CD4-positive, alpha-beta T cell treated with Interleukin-6 for 4 hours (primary cell): Measurements from ENCODE around the gene PLCB1.

Source experiments
- DNase-seq: peaks from one replicate; pipeline ENCODE4 v3.0.0-alpha.2; 2020; ENCODE audit warnings: mixed read lengths

The PLCB1 gene

DNA sequence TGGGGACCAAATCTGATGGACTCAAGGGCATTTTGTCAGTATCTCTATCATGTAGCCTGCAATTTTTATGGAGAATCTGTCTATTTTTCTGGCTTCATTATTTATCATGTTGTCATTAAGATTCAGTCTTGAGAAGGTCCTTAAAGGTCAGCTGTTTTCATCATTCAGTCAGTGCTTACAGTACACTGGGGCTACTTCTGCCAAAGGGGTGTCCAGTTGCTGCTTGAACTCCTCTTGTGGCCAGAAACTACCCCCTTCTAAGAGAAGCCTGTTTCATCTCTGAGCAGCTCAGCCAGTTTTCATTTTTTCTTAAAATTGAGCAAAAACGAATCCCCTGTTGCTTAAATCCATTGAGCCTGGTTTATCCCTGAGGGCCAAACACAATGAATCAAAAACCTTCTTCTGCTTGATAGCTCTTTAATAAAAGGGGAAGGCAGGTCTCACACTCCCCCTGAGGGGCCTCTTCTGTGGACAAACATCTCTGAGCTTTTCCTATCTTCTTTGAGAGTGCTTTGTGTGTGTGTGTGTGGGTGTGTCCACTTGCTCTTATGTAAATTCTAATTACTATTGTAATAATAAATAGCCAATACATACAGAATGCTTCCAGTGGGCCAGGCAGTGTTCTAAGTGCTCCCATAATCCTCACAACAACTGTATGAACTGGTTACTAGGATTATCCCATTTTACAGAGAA, 172.2 kb downstream of the PLCB1 start:
- no peak for DNase-seq

- peak; percentile 76 for DNase-seq
Observed at GRCh38 chr20:8305449-8305978, 173.4 kb downstream of the PLCB1 start.

DNA sequence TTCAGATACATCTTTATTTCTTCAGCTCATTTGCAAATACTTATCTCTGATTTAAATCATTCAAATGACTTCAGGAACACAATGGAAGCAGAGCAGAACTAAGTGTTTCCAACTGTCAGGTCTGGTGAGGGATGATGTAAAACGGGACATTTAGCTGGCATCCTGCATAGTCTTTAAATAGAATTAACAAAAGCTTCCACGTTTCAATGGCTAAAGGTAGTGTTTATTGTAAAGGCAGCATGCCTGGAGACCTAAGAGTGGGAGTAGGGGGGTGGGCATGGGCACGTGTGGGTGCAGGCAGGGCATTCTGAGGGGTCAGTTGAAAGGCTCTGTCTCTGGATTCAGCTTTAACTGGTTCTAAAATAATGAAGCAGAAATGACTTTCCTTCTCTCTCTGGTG, 174.9 kb downstream of the PLCB1 start:
- DNase-seq, result no peak

DNA sequence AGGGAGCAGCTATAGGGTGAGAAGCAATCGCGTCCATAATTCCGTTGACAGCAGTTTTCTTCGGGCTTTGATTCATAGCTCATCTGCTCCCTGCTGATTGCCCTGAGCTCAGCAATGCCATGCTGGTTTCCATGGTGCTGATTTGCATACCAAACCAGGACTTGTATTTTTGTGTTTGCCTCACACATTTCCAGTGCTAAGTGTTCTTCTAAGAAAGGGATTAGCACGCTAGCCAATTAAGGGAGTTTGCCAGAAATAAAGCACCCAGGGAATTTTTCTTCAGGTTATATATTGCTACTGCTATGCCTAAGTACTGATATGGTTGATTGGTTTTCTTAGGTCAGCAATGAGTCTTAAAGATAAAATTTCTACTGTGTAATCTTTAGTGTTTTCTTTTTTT, 177.6 kb downstream of the PLCB1 start:
- DNase-seq, result no peak

- DNase-seq, result no peak
Observed at GRCh38 chr20:8310618-8311017, 178.6 kb downstream of the PLCB1 start.

DNA sequence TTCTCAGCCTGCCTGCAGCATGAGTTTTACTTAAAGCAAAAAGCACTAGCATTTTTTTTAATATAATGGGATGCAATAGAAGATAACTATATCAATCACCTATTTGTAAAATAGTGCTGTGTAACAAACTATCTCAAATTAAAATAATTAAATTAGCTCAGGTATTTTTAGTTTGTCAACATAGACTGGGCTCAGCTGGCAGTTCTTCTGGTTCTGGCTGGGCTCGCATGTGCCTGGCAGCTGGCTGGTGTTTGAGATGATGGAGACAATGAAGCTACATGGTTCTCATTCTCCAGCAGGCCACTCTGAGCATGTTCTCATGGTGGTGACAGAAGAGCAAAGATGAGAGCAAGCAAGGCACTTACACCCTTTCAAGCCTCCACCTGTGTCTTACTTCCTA, 181.0 kb downstream of the PLCB1 start:
- DNase-seq, result no peak

DNA sequence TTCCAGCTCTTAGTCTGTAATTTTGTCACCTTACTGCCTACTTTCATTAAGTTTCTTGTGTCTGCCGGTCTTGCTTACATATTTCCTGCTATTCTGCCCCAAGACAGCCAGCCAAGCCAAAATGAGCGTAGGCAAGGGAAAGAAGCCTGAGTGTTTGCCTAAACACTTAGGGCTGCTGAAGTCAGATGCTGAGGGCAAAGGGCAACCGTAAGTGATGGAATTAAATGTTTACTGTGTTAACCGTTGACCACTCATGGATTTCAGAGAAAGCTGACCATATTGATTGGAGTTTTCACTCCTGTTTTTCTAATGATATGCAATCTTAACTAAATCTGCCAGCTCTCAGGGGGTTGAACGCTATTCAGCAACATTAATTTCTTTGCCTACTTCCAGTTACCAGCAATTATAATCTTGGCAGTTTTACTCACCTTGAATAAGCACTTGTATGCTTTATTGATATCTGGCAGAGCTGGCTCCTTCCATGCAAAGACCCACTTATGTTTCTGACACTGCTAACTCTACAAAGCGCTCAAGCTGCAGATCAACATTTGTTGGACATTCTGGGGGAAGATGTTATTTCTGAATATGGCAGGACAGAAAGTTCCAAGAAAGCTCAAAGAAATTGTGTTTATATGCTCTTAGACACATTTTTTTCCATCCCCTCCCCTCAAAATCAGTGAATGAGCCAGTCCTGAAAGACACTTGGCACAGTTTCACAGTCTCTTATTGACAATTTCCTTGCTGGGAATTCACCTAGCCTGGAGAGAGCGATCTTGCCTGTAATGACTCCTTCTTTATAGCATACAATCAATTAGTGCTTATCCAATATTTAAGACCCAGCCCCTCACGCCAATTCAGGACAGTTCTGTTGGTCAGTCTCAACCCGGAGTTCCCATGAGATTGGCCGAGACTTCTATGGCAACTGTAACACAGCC, 183.8 kb downstream of the PLCB1 start:
- no peak for DNase-seq

DNA sequence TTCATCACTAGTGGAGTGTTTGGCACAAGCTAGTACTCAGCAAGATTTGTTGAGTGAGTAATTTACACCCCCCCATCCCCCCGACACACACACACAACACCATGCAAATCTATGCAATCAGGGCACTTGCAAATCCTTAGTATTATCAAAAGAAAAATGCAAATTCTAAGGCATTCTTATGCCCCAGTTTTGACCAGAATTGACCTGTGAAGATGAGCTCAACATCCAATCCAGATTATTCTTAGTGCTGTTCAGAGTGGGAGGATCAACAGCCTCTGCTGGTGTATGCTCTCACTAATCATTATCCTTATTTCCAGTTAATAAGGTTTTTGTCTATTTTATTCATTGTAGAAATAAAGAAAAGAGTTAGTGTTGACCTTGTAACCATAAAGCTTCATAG, 185.4 kb downstream of the PLCB1 start:
- no peak for DNase-seq

- no peak for DNase-seq
Observed at GRCh38 chr20:8318965-8319625, 187.0 kb downstream of the PLCB1 start.

DNA sequence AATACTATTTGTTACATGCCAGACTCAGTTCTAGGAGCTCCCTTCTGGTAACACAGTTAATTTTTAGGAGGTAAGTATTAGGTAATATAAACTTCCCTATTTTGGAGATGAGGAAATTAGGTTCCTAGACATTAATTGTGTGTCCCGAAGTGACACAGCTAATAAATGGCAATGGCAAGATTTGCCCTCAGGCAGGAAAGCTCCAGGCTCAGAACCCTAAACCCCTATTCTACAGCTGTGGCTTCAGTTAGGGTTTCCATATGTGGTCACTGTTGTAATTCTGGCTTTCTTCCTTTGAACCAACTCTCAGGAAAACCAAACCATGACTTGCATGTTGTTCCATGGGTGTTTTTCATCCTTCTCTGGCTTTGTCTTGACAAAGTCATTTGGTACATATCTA, 188.2 kb downstream of the PLCB1 start:
- DNase-seq, result no peak

GRCh38 chr20:8321001-8321400, 188.9 kb downstream of the PLCB1 start:
- no peak for DNase-seq

GRCh38 chr20:8322662-8323217, 190.7 kb downstream of the PLCB1 start:
- no peak for DNase-seq

GRCh38 chr20:8326191-8326590, 194.1 kb downstream of the PLCB1 start:
- DNase-seq, result no peak

GRCh38 chr20:8326899-8327298, 194.8 kb downstream of the PLCB1 start:
- DNase-seq, result no peak

- DNase-seq, result no peak
Observed at GRCh38 chr20:8328189-8328588, 196.1 kb downstream of the PLCB1 start.

- DNase-seq, result no peak
Observed at GRCh38 chr20:8330319-8330784, 198.3 kb downstream of the PLCB1 start.

GRCh38 chr20:8330785-8331695, 199.0 kb downstream of the PLCB1 start:
- no peak for DNase-seq

DNA sequence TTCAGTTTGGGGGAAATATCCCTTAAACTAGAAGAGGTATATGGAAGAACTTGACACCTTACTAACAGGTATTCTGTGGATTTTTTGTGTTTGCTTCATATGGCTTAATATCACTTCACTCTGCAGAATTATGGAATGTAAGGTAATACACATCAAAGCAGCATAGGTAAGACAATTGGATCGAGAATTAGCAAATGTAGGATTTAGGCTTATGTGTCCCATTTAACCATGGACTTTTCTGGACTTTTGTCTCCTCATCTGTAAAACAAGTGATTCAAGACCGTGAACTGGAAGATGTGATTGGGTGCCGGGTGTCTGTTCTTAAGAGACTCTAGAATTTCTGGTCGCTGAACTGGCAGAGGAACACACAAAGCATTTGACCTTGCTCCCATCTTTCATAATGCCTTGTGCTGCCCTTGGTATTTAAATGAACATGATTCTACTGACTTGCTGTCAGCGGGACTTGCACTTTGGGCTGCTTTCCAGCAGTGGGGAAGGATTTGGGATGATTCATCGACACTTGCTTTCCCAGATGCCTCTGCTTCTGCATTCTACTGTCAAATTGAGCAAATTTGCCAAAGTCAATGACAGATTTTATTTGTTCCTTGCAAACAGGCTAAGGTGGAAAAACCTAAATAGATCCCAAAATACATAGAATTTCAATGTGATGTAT, 199.8 kb downstream of the PLCB1 start:
- no peak for DNase-seq

- DNase-seq, result no peak
Observed at GRCh38 chr20:8334641-8335040, 202.6 kb downstream of the PLCB1 start.

GRCh38 chr20:8335059-8335458, 203.0 kb downstream of the PLCB1 start:
- DNase-seq, result no peak

- DNase-seq, result no peak
Observed at GRCh38 chr20:8335495-8336195, 203.6 kb downstream of the PLCB1 start.
